Measurements from ENCODE around the gene KAT2B. TPM values are rescaled to one million over a fixed set of nuclear protein-coding genes. Genes with fewer than 3 reads are reported as not detected.

The KAT2B gene
- total and polyA plus RNA-seq, 5 donors: 20.9 to 71.5 (median 71.0) TPM

- H3K4me1 ChIP-seq (ENCODE audit: control insufficient read depth, insufficient read depth, low read length): no peaks in the 10 kb centered on the region
- H3K9me3 ChIP-seq (ENCODE audit: control insufficient read depth, low read length): no peaks in the 10 kb centered on the region
- WGBS: 71% methylated on average over 3 of the region's 3 CpGs
- H3K27ac ChIP-seq (ENCODE audit: low read length): no peak overlapping the region
- no peak for DNase-seq
- intact Hi-C loops (cut with DNase I): no loop called here
- no peak overlapping the region for H3K4me3 ChIP-seq (ENCODE audit: low read length)
- ATAC-seq: no peak
- H3K27me3 ChIP-seq (ENCODE audit: control insufficient read depth, insufficient read depth): no peaks in the 10 kb centered on the region
Measured at GRCh38 chr3:20121088-20121487, 80.8 kb downstream of the KAT2B start.

GRCh38 chr3:20123131-20123652 is 82.9 kb downstream of the KAT2B start:
- ATAC-seq (no peak), DNase-seq (no peak)
- H3K4me3 ChIP-seq (ENCODE audit: low read length): no peak overlapping the region
- no peaks in the 10 kb centered on the region for H3K27me3 ChIP-seq (ENCODE audit: control insufficient read depth, insufficient read depth)
- 98% methylated on average over 2 of the region's 2 CpGs for WGBS
- H3K9me3 ChIP-seq (ENCODE audit: control insufficient read depth, low read length): no peaks in the 10 kb centered on the region
- no peak overlapping the region for H3K27ac ChIP-seq (ENCODE audit: low read length)
- H3K4me1 ChIP-seq (ENCODE audit: control insufficient read depth, insufficient read depth, low read length): no peaks in the 10 kb centered on the region
- intact Hi-C loops (cut with DNase I): no loop called here

GRCh38 chr3:20125289-20125688 is 85.0 kb downstream of the KAT2B start:
- no peak for ATAC-seq
- no peak overlapping the region for H3K4me3 ChIP-seq (ENCODE audit: low read length)
- WGBS: 95% methylated on average over 4 of the region's 4 CpGs
- DNase-seq: no peak
- H3K4me1 ChIP-seq (ENCODE audit: control insufficient read depth, insufficient read depth, low read length): no peaks in the 10 kb centered on the region
- intact Hi-C loops (cut with DNase I): no loop called here
- H3K27me3 ChIP-seq (ENCODE audit: control insufficient read depth, insufficient read depth): no peaks in the 10 kb centered on the region
- no peak overlapping the region for H3K27ac ChIP-seq (ENCODE audit: low read length)
- no peaks in the 10 kb centered on the region for H3K9me3 ChIP-seq (ENCODE audit: control insufficient read depth, low read length)

- ATAC-seq: no peak
- Histone ChIP-seq H3K4me3 (ENCODE audit: low read length) (no peak overlapping the region), H3K4me1 (ENCODE audit: control insufficient read depth, insufficient read depth, low read length) (no peaks in the 10 kb centered on the region), H3K9me3 (ENCODE audit: control insufficient read depth, low read length) (no peaks in the 10 kb centered on the region), H3K27me3 (ENCODE audit: control insufficient read depth, insufficient read depth) (no peaks in the 10 kb centered on the region), H3K27ac (ENCODE audit: low read length) (no peak overlapping the region)
- no peak for DNase-seq
- intact Hi-C loops (cut with DNase I): no loop called here
- WGBS: 81% methylated on average over 10 of the region's 10 CpGs
Measured at GRCh38 chr3:20125897-20126296, 85.7 kb downstream of the KAT2B start.

- no peak overlapping the region for H3K4me3 ChIP-seq (ENCODE audit: low read length)
- intact Hi-C loops (cut with DNase I): no loop called here
- no peaks in the 10 kb centered on the region for H3K27me3 ChIP-seq (ENCODE audit: control insufficient read depth, insufficient read depth)
- no peaks in the 10 kb centered on the region for H3K4me1 ChIP-seq (ENCODE audit: control insufficient read depth, insufficient read depth, low read length)
- no peaks in the 10 kb centered on the region for H3K9me3 ChIP-seq (ENCODE audit: control insufficient read depth, low read length)
- ATAC-seq (peak in 1 of 2 donors; percentile 21), DNase-seq (no peak)
- 45% methylated on average over 2 of the region's 2 CpGs for WGBS
- H3K27ac ChIP-seq (ENCODE audit: low read length): no peak overlapping the region
Measured at GRCh38 chr3:20128358-20128757, 88.1 kb downstream of the KAT2B start.

- 78% methylated on average over 7 of the region's 7 CpGs for WGBS
- intact Hi-C loops (cut with DNase I): no loop called here
- ATAC-seq: peak; percentile 26 to 36
Measured at GRCh38 chr3:20130106-20130505, 89.9 kb downstream of the KAT2B start.

GRCh38 chr3:20136231-20136630 is 96.0 kb downstream of the KAT2B start:
- Histone ChIP-seq H3K27ac (ENCODE audit: low read length) (no peak overlapping the region), H3K4me3 (ENCODE audit: low read length) (no peak overlapping the region), H3K9me3 (ENCODE audit: control insufficient read depth, low read length) (no peaks in the 10 kb centered on the region), H3K4me1 (ENCODE audit: control insufficient read depth, insufficient read depth, low read length) (no peaks in the 10 kb centered on the region), H3K27me3 (ENCODE audit: control insufficient read depth, insufficient read depth) (no peaks in the 10 kb centered on the region)
- ATAC-seq (no peak), DNase-seq (no peak)
- intact Hi-C loops (cut with DNase I): no loop called here
- 82% methylated on average over 1 of the region's 1 CpG for WGBS

More at GRCh38 chr3:20130106-20130505, 89.9 kb downstream of the KAT2B start:
- H3K27me3 ChIP-seq (ENCODE audit: control insufficient read depth, insufficient read depth): no peaks in the 10 kb centered on the region
- no peak for DNase-seq
- no peaks in the 10 kb centered on the region for H3K9me3 ChIP-seq (ENCODE audit: control insufficient read depth, low read length)
- H3K4me1 ChIP-seq (ENCODE audit: control insufficient read depth, insufficient read depth, low read length): no peaks in the 10 kb centered on the region
- no peak overlapping the region for H3K27ac ChIP-seq (ENCODE audit: low read length)
- no peak overlapping the region for H3K4me3 ChIP-seq (ENCODE audit: low read length)

- H3K9me3 ChIP-seq (ENCODE audit: control insufficient read depth, low read length): no peaks in the 10 kb centered on the region
- intact Hi-C loops (cut with DNase I): no loop called here
- 77% methylated on average over 4 of the region's 4 CpGs for WGBS
- no peak overlapping the region for H3K4me3 ChIP-seq (ENCODE audit: low read length)
- DNase-seq: no peak
- H3K27ac ChIP-seq (ENCODE audit: low read length): no peak overlapping the region
- no peak for ATAC-seq
- no peaks in the 10 kb centered on the region for H3K27me3 ChIP-seq (ENCODE audit: control insufficient read depth, insufficient read depth)
- no peaks in the 10 kb centered on the region for H3K4me1 ChIP-seq (ENCODE audit: control insufficient read depth, insufficient read depth, low read length)
Measured at GRCh38 chr3:20137647-20138046, 97.4 kb downstream of the KAT2B start.

- ATAC-seq (no peak), DNase-seq (no peak)
- Histone ChIP-seq H3K9me3 (ENCODE audit: control insufficient read depth, low read length) (no peaks in the 10 kb centered on the region), H3K4me3 (ENCODE audit: low read length) (no peak overlapping the region), H3K27me3 (ENCODE audit: control insufficient read depth, insufficient read depth) (no peaks in the 10 kb centered on the region), H3K4me1 (ENCODE audit: control insufficient read depth, insufficient read depth, low read length) (no peaks in the 10 kb centered on the region), H3K27ac (ENCODE audit: low read length) (no peak overlapping the region)
- WGBS: 82% methylated on average over 2 of the region's 2 CpGs
- intact Hi-C loops (cut with DNase I): loop anchor here in 1 of 4 donors (10.0 kb wide), 1 partner anchor 186 kb away; no protein-coding TSS in a partner anchor
Measured at GRCh38 chr3:20140881-20141280, 100.6 kb downstream of the KAT2B start.

- H3K27me3 ChIP-seq (ENCODE audit: control insufficient read depth, insufficient read depth): no peaks in the 10 kb centered on the region
- intact Hi-C loops (cut with DNase I): loop anchor here in 1 of 4 donors (10.0 kb wide), 1 partner anchor 187 kb away; no protein-coding TSS in a partner anchor
- no peaks in the 10 kb centered on the region for H3K4me1 ChIP-seq (ENCODE audit: control insufficient read depth, insufficient read depth, low read length)
- DNase-seq: no peak
- ATAC-seq: peak in 1 of 2 donors; percentile 23
- H3K4me3 ChIP-seq (ENCODE audit: low read length): no peak overlapping the region
- 42% methylated on average over 2 of the region's 2 CpGs for WGBS
- H3K27ac ChIP-seq (ENCODE audit: low read length): no peak overlapping the region
- no peaks in the 10 kb centered on the region for H3K9me3 ChIP-seq (ENCODE audit: control insufficient read depth, low read length)
Measured at GRCh38 chr3:20141316-20141715, 101.1 kb downstream of the KAT2B start.

GRCh38 chr3:20141851-20142250 is 101.6 kb downstream of the KAT2B start:
- Histone ChIP-seq H3K27me3 (ENCODE audit: control insufficient read depth, insufficient read depth) (no peaks in the 10 kb centered on the region), H3K27ac (ENCODE audit: low read length) (peak overlapping the region; percentile 72), H3K4me3 (ENCODE audit: low read length) (no peak overlapping the region), H3K9me3 (ENCODE audit: control insufficient read depth, low read length) (no peaks in the 10 kb centered on the region), H3K4me1 (ENCODE audit: control insufficient read depth, insufficient read depth, low read length) (no peaks in the 10 kb centered on the region)
- 29% methylated on average over 7 of the region's 7 CpGs for WGBS
- peak; percentile 90 to 96 for ATAC-seq
- peak; percentile 29 to 71 (median 59) for DNase-seq
- intact Hi-C loops (cut with DNase I): loop anchor here in 1 of 4 donors (10.0 kb wide), 1 partner anchor 187 kb away; no protein-coding TSS in a partner anchor

- H3K4me1 ChIP-seq (ENCODE audit: control insufficient read depth, insufficient read depth, low read length): no peaks in the 10 kb centered on the region
- no peaks in the 10 kb centered on the region for H3K9me3 ChIP-seq (ENCODE audit: control insufficient read depth, low read length)
- H3K27me3 ChIP-seq (ENCODE audit: control insufficient read depth, insufficient read depth): no peaks in the 10 kb centered on the region
- ATAC-seq (no peak), DNase-seq (no peak)
- intact Hi-C loops (cut with DNase I): loop anchor here in 1 of 4 donors (10.0 kb wide), 1 partner anchor 188 kb away; no protein-coding TSS in a partner anchor
- H3K27ac ChIP-seq (ENCODE audit: low read length): no peak overlapping the region
- H3K4me3 ChIP-seq (ENCODE audit: low read length): no peak overlapping the region
- WGBS: 99% methylated on average over 4 of the region's 4 CpGs
Measured at GRCh38 chr3:20142517-20142916, 102.3 kb downstream of the KAT2B start.
